NCI-H2107 (cell line): Measurements from ENCODE around the gene VPS13D.

ENCODE experiments used
- DNase-seq: peaks from one replicate; lab custom pipeline; 2025; lab: John Stamatoyannopoulos, UW

The VPS13D gene

GRCh38 chr1:12407050-12407961, 177.5 kb downstream of the VPS13D start:
- DNase-seq: no peak

- no peak for DNase-seq
Measured at GRCh38 chr1:12407962-12408454, 178.2 kb downstream of the VPS13D start.

GRCh38 chr1:12408662-12409061, 178.8 kb downstream of the VPS13D start:
- DNase-seq: no peak

DNA sequence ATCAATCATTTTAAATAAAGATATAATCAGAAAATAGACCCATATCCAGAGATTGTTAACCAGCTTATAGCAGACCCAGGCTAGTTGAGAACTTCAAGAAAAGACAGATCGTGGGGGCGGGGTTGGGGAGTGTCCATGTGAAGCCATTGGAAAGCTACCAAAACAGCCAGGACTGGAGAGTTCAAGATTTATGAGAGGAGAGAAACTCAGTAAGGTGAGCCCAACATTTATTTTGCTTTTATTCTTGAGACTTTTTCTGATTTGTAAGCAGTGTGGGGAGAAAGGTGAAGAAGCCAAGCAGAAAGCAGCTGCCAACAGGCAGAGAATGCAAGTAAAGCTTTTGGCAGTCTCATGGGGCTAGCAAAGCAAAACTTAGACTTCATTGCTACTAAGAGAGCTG, 179.9 kb downstream of the VPS13D start:
- DNase-seq: no peak

DNA sequence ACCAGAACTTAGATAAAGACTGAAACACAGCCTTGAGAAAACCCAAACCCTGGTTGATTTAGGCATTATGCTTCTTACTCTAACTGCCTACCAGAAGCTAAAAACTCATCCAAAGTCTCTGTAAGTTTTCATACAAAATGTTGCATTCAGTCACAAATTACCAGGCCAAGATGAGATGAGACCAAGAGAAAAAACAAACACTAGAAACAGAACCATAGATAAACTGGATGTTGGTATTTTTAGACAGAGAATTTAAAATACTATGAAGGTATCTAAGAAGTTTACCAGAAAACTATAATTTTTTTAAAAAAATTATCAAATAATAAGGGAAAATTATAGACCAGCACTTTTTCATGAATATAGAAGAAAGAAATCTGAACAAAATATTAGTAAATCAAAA, 180.5 kb downstream of the VPS13D start:
- DNase-seq: no peak

- no peak for DNase-seq
Measured at GRCh38 chr1:12411098-12411497, 181.3 kb downstream of the VPS13D start.

DNA sequence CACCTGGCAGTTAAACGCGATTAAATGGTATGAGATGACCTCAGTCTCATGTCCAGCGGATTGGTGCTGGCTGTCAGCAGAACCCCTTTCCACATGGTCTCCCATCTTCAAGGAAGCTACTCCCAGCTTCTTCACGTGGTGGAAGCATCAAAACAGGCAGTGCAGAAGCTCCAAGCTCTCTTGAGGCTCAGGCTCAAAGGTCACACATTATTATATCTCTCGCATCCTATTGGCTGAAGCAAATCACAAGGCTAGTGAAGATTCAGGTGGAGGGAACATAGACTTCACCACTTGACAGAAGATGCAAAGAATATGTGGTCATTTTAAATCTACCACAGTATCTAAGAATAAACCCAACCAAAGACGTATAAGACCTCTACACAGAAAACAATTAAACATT, 181.9 kb downstream of the VPS13D start:
- DNase-seq: no peak

- DNase-seq: no peak
Measured at GRCh38 chr1:12412439-12412838, 182.6 kb downstream of the VPS13D start.

DNA sequence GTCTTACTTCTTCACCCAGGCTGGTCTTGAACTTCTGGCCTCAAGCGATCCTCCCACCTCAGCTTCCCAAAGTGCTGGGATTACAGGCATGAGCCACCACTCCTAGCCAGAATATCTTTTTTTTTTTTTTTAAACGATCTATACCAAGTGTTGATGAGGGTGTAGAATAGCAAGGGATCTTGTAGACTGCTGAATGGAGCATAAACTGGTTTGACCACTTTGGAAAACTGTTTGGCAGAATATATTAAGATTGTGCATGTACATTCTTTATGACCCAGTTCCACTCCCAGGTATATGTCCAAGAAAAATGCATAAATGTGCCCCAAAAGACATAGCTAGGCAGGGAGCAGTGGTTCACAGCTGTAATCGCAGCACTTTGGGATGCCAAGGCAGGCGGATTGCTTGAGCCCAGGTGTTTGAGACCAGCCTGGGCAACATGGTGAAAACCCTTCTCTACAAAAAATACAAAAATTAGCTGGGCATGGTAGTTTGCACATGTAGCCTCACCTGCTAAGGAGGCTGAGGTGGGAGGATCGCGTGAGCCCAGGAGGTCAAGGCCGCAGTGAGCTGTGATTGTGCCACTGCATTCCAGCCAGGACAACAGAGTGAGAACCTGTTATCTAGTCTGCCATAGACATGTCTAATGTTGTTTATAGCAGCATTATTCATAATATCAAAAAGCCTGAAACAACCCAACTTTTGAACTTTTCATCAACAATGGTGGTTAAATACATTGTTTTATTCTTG, 184.0 kb downstream of the VPS13D start:
- no peak for DNase-seq

DNA sequence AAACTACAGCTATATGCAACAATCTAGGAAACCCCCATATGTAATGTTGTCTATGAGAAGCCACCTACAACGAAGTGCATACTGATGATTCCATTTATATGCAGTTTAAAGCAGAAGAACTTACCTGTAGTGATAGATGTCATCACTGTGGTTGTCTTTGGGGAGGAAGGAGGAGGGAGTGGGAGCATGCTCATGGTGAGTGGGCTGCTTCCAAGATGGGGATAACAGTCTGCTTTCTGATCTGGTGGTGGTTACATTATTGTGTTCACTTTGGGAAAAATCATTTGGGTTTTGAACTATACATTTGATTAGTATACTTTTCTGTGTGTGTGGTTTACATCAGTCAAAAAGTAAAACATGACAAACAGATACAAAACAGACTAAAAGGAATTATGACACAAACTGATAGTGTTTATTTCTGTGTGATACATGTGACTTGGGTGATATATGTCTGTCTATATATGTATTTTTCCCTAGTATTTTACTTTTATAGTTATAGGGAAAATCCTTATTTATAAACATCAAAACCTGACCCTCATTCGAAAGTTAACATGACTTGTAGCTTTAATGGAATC, 184.7 kb downstream of the VPS13D start:
- DNase-seq: no peak

DNA sequence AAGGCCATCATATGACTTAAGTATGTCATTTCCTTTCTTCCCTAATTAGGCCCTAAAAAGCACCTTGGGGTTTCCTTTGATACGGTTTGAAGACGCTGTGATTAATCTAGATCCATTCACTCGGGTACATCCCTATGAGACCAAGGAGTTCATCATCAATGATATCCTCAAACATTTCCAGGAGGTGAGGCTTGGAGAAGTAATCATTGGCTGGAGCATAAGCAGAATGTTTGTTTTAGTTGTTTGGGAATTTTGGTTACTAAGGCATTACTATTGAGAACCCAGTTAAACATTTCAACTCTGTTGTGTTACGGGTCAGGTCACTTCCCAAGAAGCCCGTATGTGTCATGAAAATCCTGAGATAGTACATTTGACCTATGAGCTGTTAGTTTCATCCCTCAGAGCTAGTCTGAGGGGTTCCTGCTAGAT, 185.2 kb downstream of the VPS13D start:
- no peak for DNase-seq

DNA sequence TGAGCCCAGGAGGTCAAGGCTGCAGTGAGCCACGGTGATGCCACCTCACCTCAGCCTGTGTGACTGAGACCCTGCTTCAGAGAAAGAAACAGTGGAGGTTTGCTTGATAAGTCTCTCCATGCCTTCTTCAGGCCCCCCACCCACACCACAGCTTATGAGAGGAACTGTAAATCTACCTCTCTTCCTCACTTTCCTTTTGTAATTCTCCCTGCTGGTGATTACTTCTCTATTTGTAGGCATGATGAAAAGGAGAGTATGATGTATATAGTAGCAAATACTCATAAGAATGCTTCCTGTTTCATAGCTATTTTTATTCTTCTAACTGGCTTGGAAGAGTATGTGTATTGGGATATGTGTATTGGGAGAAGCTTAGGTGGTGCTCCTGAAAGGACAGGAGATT, 186.3 kb downstream of the VPS13D start:
- DNase-seq: no peak

DNA sequence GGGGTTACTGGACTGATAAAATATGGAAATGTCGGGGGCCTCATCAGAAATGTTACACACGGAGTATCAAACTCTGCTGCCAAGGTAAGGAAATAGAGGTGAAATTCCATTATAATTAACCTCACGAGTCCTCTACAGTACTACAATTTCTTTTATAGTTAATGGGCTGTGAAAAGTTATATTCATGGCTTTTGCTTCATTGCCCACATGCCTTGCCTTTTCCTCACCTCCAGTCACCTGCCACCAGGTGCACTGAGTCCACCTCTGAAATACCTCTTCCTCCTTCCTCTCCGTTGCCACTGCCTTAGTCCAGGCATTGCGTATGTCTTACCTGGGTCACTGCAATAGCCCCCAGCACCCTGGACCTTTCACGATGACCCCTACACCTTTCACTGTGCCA, 186.9 kb downstream of the VPS13D start:
- DNase-seq: no peak

DNA sequence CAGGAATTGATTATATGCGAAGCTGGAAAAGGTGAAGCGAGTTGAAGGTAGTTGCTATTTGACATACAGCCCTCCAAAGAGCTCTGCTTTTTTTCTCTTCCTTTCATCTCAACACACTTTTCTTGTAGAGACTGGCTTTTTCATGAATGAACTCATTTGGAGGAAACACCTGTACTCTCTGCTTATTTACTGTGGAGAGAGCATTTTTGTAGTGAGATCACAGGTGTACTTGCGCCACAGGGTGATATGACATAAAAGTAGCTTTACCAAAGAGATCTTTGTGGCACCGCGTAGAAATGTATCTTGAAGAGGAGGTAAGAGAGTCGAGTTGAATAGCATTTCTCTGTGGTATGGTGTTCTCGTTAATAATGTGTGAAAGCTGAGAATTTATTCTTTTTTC, 187.6 kb downstream of the VPS13D start:
- no peak for DNase-seq

DNA sequence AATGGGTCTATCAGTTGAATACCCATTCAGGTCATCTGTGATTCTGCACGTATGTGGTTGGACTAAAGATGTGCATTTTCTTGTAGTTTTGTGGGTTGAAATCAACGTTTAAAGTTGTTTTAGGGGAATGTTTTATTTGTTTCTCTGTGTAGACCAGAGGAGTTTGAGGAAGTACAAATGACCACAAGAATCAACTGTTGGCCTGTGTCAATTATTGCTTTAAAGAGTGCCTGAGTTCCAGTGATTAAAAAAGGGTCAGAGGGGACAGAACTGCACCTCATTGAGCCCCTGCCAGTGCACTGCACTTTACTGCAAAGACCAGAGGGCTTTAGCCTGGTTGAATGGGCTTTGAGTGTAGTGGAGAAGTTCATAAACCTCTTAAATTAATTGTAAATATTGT, 190.3 kb downstream of the VPS13D start:
- DNase-seq: no peak

GRCh38 chr1:12422488-12422887, 192.7 kb downstream of the VPS13D start:
- no peak for DNase-seq

DNA sequence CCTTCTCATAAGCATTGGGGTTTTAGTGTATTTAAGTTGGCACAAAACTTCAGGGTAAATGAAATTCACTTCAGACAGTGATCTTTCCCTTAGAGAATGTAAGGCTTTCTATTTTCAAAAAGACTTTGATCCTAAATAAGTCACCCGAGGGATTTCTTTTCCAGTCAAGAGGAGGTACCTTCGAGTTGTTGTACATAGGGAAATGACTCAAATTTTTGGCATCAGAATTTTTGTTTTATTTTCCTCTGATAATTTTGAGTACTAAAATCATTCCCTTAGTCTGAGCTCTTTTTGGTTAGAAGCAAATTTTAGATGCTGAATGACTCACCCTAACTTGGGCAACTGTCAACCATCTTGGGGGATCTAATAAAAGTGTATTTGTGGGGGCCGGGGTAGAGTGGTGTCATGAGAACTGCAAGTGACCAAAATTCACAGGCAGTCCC, 194.3 kb downstream of the VPS13D start:
- no peak for DNase-seq

DNA sequence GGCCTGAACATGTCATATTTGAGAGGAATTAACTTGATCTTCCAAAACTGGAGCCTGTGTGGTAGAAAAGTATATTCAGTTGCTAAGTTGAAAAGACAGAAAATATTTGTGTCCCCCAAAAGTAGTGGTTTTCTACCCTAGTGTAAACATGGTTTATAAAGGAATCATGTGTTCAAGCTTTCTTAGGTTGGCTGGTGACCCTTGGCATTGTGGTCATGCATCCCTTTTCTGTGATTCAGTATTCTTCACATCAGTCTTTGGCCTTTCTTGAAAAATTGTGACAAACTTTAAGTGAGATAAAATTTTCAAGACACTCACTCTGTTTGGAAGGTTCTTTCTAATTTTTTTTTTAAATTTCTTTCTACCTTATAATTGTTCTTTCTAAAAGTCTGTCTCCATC, 195.0 kb downstream of the VPS13D start:
- no peak for DNase-seq

- DNase-seq: no peak
Measured at GRCh38 chr1:12426030-12426429, 196.2 kb downstream of the VPS13D start.

- DNase-seq: no peak
Measured at GRCh38 chr1:12428334-12428733, 198.5 kb downstream of the VPS13D start.

GRCh38 chr1:12430525-12430924, 200.7 kb downstream of the VPS13D start:
- no peak for DNase-seq

DNA sequence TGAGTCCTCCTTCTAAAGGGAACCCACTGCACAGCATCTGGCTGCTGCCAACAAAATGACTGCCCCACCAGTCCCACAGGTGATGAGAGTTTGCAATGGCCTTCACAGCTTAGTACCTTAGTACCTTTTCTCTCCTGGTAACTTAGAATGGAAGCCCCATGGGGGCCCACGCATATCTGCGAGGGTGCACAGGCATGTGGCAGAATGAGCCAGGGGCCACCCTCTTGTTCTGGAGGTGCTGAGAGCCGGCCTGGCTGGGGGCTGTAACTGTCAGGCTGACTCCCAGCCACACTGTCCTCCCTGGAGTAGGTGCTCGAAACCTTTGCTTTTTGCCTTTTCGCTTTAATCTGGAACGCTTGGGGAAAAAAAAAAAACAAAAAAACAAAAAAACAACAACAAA, 203.1 kb downstream of the VPS13D start:
- DNase-seq: no peak
